GM23338 (cell line): ENCODE measurements around the gene CCDC146. TPM values are rescaled to one million over a fixed set of nuclear protein-coding genes. Genes with fewer than 3 reads are reported as not detected.

Source experiments
- ATAC-seq: fragments of 200-7000 bp; cut with Tn5 transposase; 3 replicates; pipeline ENCODE4 v1.9.1; 2020
- DNase-seq: peaks from one replicate; pipeline ENCODE4 v3.0.0-alpha.2; 2015; ENCODE audit warnings: low spot score
- H2AFZ ChIP-seq: fragments of 200-600 bp; sonication (generic); 2 replicates; pipeline ENCODE4 v1.8.0; 2016; ENCODE audit warnings: antibody characterized with exemption, mild to moderate bottlenecking, moderate library complexity
- H3F3A ChIP-seq: fragments of 200-600 bp; sonication (generic); replicated peaks from 2 replicates; pipeline ENCODE4 v1.8.0; 2017; ENCODE audit warnings: antibody characterized with exemption, mixed run types, low read depth
- H3K27ac ChIP-seq: fragments of 200-600 bp; sonication (generic); 2 replicates; pipeline ENCODE4 v1.6.1; 2016; ENCODE audit warnings: low read depth
- H3K27me3 ChIP-seq: fragments of 200-600 bp; sonication (generic); 2 replicates; pipeline ENCODE4 v1.8.0; 2016; ENCODE audit warnings: mild to moderate bottlenecking, mixed run types, moderate library complexity; ENCODE audit not compliant: insufficient read depth
- H3K36me3 ChIP-seq: fragments of 200-600 bp; sonication (generic); 2 replicates; pipeline ENCODE4 v1.8.0; 2016; ENCODE audit warnings: mild to moderate bottlenecking; ENCODE audit not compliant: insufficient read depth
- H3K4me1 ChIP-seq: fragments of 200-600 bp; sonication (generic); 2 replicates; pipeline ENCODE4 v1.8.0; 2016; ENCODE audit warnings: mild to moderate bottlenecking, moderate library complexity; ENCODE audit not compliant: insufficient read depth
- H3K4me2 ChIP-seq: fragments of 200-600 bp; sonication (generic); 2 replicates; pipeline ENCODE4 v1.7.1; 2017; ENCODE audit warnings: mixed run types
- H3K4me3 ChIP-seq: fragments of 200-600 bp; sonication (generic); 2 replicates; pipeline ENCODE4 v1.6.1; 2016; ENCODE audit warnings: mixed run types
- H3K79me2 ChIP-seq: fragments of 200-600 bp; sonication (generic); replicated peaks from 2 replicates; pipeline ENCODE4 v1.8.0; 2017; ENCODE audit warnings: mild to moderate bottlenecking; ENCODE audit not compliant: insufficient read depth
- H3K9me2 ChIP-seq: fragments of 200-600 bp; sonication (generic); 2 replicates; pipeline ENCODE4 v1.8.0; 2017; ENCODE audit not compliant: insufficient read depth
- H4K20me1 ChIP-seq: fragments of 200-600 bp; sonication (generic); replicated peaks from 2 replicates; pipeline ENCODE4 v1.8.0; 2017; ENCODE audit warnings: mild to moderate bottlenecking; ENCODE audit not compliant: insufficient read depth
- H3K27ac Mint-ChIP-seq: 2 replicates; pipeline ENCODE4 v1.8.0; 2020; ENCODE audit warnings: inconsistent platforms, mild to moderate bottlenecking, moderate library complexity, mixed read lengths
- H3K27me3 Mint-ChIP-seq: 3 replicates; pipeline ENCODE4 v1.8.0; 2022; ENCODE audit warnings: low read depth, mild to moderate bottlenecking, moderate library complexity, mixed read lengths, inconsistent platforms; ENCODE audit not compliant: insufficient read depth, poor library complexity
- H3K36me3 Mint-ChIP-seq: 3 replicates; pipeline ENCODE4 v1.8.0; 2021; ENCODE audit warnings: low read depth, mild to moderate bottlenecking, inconsistent platforms, moderate library complexity, mixed read lengths
- H3K4me1 Mint-ChIP-seq: 3 replicates; pipeline ENCODE4 v1.8.0; 2020; ENCODE audit warnings: mild to moderate bottlenecking, inconsistent platforms, mixed read lengths
- H3K4me3 Mint-ChIP-seq: 3 replicates; pipeline ENCODE4 v1.8.0; 2021; ENCODE audit warnings: moderate library complexity, mild to moderate bottlenecking, inconsistent platforms, mixed read lengths
- H3K9me3 Mint-ChIP-seq: 3 replicates; pipeline ENCODE4 v1.8.0; 2020; ENCODE audit warnings: moderate library complexity, mild to moderate bottlenecking, inconsistent platforms, mixed read lengths
- CREB1 ChIP-seq: fragments of 250-450 bp; sonication (Bioruptor Pico); IDR thresholded peaks from 2 replicates; pipeline ENCODE4 v1.5.0; 2020; ENCODE audit warnings: low read depth, mild to moderate bottlenecking, moderate library complexity
- ETS1 ChIP-seq: IDR thresholded peaks from 2 replicates; pipeline ENCODE4 v1.6.1; 2016; ENCODE audit warnings: antibody characterized with exemption
- EZH2 ChIP-seq: fragments of 200-600 bp; sonication (generic); IDR thresholded peaks from one replicate; pipeline ENCODE4 v1.8.0; 2017; ENCODE audit warnings: antibody characterized with exemption, mild to moderate bottlenecking, low read depth; ENCODE audit not compliant: unreplicated experiment
- JUNB ChIP-seq: IDR thresholded peaks from one replicate; pipeline ENCODE4 v1.6.1; 2016; ENCODE audit warnings: antibody characterized with exemption; ENCODE audit not compliant: unreplicated experiment
- NANOG ChIP-seq: IDR thresholded peaks from 2 replicates; pipeline ENCODE4 v1.6.1; 2016; ENCODE audit warnings: antibody characterized with exemption, borderline replicate concordance
- POLR2AphosphoS5 ChIP-seq: IDR thresholded peaks from 2 replicates; pipeline ENCODE4 v1.6.1; 2016; ENCODE audit warnings: antibody characterized with exemption, low read depth
- REST ChIP-seq: IDR thresholded peaks from one replicate; pipeline ENCODE4 v1.6.1; 2018; ENCODE audit warnings: antibody characterized with exemption; ENCODE audit not compliant: unreplicated experiment
- STAT1 ChIP-seq: IDR thresholded peaks from one replicate; pipeline ENCODE4 v1.6.1; 2016; ENCODE audit warnings: antibody characterized with exemption; ENCODE audit not compliant: unreplicated experiment
- ZNF114 ChIP-seq: fragments of 250-450 bp; sonication (Bioruptor Pico); IDR thresholded peaks from 2 replicates; pipeline ENCODE4 v1.5.0; 2020; ENCODE audit warnings: mild to moderate bottlenecking, moderate library complexity
- ZNF331 ChIP-seq: fragments of 250-450 bp; sonication (Bioruptor Pico); IDR thresholded peaks from 2 replicates; pipeline ENCODE4 v1.5.0; 2020; ENCODE audit warnings: low read depth, mild to moderate bottlenecking, moderate library complexity
- polyA plus RNA-seq: library from polyadenylated mRNA; unstranded; fragments of >200 nt; fragmentation: Nextera tagmentation; extraction: Ambion mirVana; gene quantifications from 2 replicates; pipeline ENCODE4 v1.2.1, GENCODE V29; 2016
- total RNA-seq: library from RNA; depleted of rRNA; stranded (reverse); fragments of >200 nt; shearing (Covaris generic); gene quantifications from 2 replicates; pipeline ENCODE4 v1.2.3, GENCODE V29; 2014
- TF ChIP-seq, protein P1 (sequence below): fragments of 250-450 bp; sonication (Bioruptor Pico); IDR thresholded peaks from 2 replicates; pipeline ENCODE4 v1.5.0; 2020; ENCODE audit warnings: mild to moderate bottlenecking, moderate library complexity

Gene CCDC146
- total and polyA plus RNA-seq, 2 experiments from 2014 or later = 0.35 to 0.74 TPM

- no peaks in the 10 kb centered on the region for H3K9me2 ChIP-seq
- no peak overlapping the region for H2AFZ ChIP-seq
- H3K4me1 Mint-ChIP-seq = peaks cover 24% of the 10 kb centered on the region
- DNase-seq = no peak
- no peaks in the 10 kb centered on the region for H3K9me3 Mint-ChIP-seq
- no peaks in the 10 kb centered on the region for H3K79me2 ChIP-seq
- H3K27me3 Mint-ChIP-seq = no peaks in the 10 kb centered on the region
- no peaks in the 10 kb centered on the region for H3F3A ChIP-seq
- H3K36me3 Mint-ChIP-seq = no peaks in the 10 kb centered on the region
- H3K4me3 ChIP-seq = no peak overlapping the region
- peaks cover 11% of the 10 kb centered on the region; the same call in 1 of the 2 replicates for H3K4me1 ChIP-seq
- no peak overlapping the region for H3K27ac ChIP-seq
- H3K4me2 ChIP-seq = no peak overlapping the region
- H3K4me3 Mint-ChIP-seq = no peak overlapping the region
- no peaks in the 10 kb centered on the region for H3K27me3 ChIP-seq
- TF ChIP-seq CREB1 (CRISPR knock-in tag) = no peak
- TF ChIP-seq NANOG = no peak
- TF ChIP-seq JUNB = no peak
- no peak for TF ChIP-seq STAT1
- TF ChIP-seq POLR2AphosphoS5 = no peak
- no peak for TF ChIP-seq REST
- TF ChIP-seq, protein P1, sequence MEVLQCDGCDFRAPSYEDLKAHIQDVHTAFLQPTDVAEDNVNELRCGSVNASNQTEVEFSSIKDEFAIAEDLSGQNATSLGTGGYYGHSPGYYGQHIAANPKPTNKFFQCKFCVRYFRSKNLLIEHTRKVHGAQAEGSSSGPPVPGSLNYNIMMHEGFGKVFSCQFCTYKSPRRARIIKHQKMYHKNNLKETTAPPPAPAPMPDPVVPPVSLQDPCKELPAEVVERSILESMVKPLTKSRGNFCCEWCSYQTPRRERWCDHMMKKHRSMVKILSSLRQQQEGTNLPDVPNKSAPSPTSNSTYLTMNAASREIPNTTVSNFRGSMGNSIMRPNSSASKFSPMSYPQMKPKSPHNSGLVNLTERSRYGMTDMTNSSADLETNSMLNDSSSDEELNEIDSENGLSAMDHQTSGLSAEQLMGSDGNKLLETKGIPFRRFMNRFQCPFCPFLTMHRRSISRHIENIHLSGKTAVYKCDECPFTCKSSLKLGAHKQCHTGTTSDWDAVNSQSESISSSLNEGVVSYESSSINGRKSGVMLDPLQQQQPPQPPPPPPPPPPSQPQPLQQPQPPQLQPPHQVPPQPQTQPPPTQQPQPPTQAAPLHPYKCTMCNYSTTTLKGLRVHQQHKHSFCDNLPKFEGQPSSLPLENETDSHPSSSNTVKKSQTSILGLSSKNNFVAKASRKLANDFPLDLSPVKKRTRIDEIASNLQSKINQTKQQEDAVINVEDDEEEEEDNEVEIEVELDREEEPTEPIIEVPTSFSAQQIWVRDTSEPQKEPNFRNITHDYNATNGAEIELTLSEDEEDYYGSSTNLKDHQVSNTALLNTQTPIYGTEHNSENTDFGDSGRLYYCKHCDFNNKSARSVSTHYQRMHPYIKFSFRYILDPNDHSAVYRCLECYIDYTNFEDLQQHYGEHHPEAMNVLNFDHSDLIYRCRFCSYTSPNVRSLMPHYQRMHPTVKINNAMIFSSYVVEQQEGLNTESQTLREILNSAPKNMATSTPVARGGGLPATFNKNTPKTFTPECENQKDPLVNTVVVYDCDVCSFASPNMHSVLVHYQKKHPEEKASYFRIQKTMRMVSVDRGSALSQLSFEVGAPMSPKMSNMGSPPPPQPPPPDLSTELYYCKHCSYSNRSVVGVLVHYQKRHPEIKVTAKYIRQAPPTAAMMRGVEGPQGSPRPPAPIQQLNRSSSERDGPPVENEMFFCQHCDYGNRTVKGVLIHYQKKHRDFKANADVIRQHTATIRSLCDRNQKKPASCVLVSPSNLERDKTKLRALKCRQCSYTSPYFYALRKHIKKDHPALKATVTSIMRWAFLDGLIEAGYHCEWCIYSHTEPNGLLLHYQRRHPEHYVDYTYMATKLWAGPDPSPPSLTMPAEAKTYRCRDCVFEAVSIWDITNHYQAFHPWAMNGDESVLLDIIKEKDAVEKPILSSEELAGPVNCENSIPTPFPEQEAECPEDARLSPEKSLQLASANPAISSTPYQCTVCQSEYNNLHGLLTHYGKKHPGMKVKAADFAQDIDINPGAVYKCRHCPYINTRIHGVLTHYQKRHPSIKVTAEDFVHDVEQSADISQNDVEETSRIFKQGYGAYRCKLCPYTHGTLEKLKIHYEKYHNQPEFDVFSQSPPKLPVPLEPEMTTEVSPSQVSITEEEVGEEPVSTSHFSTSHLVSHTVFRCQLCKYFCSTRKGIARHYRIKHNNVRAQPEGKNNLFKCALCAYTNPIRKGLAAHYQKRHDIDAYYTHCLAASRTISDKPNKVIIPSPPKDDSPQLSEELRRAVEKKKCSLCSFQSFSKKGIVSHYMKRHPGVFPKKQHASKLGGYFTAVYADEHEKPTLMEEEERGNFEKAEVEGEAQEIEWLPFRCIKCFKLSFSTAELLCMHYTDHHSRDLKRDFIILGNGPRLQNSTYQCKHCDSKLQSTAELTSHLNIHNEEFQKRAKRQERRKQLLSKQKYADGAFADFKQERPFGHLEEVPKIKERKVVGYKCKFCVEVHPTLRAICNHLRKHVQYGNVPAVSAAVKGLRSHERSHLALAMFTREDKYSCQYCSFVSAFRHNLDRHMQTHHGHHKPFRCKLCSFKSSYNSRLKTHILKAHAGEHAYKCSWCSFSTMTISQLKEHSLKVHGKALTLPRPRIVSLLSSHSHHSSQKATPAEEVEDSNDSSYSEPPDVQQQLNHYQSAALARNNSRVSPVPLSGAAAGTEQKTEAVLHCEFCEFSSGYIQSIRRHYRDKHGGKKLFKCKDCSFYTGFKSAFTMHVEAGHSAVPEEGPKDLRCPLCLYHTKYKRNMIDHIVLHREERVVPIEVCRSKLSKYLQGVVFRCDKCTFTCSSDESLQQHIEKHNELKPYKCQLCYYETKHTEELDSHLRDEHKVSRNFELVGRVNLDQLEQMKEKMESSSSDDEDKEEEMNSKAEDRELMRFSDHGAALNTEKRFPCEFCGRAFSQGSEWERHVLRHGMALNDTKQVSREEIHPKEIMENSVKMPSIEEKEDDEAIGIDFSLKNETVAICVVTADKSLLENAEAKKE (CRISPR knock-in tag) = no peak
- no peak for TF ChIP-seq ZNF114 (CRISPR knock-in tag)
- no peak for TF ChIP-seq ETS1
- TF ChIP-seq ZNF331 (CRISPR knock-in tag) = no peak
- no peak for TF ChIP-seq EZH2
- no peaks in the 10 kb centered on the region for H4K20me1 ChIP-seq
- ATAC-seq = no peak
- no peak overlapping the region for H3K27ac Mint-ChIP-seq
- H3K36me3 ChIP-seq = no peaks in the 10 kb centered on the region
Observed at GRCh38 chr7:77310982-77311381, 188.6 kb downstream of the CCDC146 start.
